ENCODE measurements around the gene TMEM147. TPM values are rescaled to one million over a fixed set of nuclear protein-coding genes. Genes with fewer than 3 reads are reported as not detected.

Gene TMEM147
- total and polyA plus RNA-seq, 10 of the 15 experiments (the other 5 are each of a cell fraction or from before 2014, with no cell fraction given), result 53.4 to 145 (median 79.3) TPM

DNA sequence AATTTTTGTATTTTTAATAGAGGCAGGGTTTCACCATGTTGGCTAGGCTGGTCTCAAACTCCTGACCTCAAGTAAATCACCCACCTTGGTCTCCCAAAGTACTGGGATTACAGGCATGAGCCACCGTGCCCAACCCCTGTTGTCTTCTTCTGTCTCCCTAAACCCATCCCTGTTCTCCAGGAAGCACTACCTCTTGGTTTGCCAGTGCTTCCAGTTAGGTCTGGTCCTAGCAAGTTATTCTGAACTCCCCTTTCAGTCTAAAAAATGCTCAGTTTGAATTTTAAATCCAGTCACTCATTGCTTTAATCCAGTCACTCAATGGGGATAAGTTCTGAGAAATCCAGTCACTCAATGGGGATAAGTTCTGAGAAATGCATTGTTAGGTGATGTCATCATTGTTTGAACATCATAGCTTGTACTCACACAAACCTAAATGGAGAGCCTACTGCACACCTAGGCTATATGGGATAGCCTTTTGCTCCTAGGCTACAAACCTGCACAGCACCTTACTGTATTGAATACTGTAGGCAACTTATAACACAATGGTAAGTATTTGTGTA lies 26.1 kb downstream of the TMEM147 start:
- Histone ChIP-seq H3K4me2 (ENCODE audit: control insufficient read depth, insufficient read depth) (no peak overlapping the region), H3K79me2 (ENCODE audit: control insufficient read depth, insufficient read depth, low read length) (no peaks in the 10 kb centered on the region), H3K9me3 (replicated peaks; ENCODE audit: control insufficient read depth, insufficient read depth, low read length) (peaks cover 4% of the 10 kb centered on the region; the same call in 2 of the 3 replicates), H3K4me3 (no peak overlapping the region), H3K27me3 (replicated peaks in 1 of 2; ENCODE audit: control insufficient read depth in 2 of 2, insufficient read depth in 2 of 2, low read length in 1 of 2) (peaks cover 2 to 4% of the 10 kb centered on the region in 2 experiments; a peak in 1 of 4 replicates), H3K9ac (ENCODE audit: control insufficient read depth, insufficient read depth, low read length) (no peak overlapping the region), H3K4me1 (ENCODE audit: control insufficient read depth, insufficient read depth, low read length) (no peaks in the 10 kb centered on the region), H3K27ac (ENCODE audit: control insufficient read depth, insufficient read depth) (no peak overlapping the region), H3K36me3 (ENCODE audit: control insufficient read depth in 2 of 2, insufficient read depth in 2 of 2, low read length in 1 of 2) (no peaks in the 10 kb centered on the region), H4K20me1 (ENCODE audit: control insufficient read depth, insufficient read depth) (no peaks in the 10 kb centered on the region), H2AFZ (ENCODE audit: control insufficient read depth, low read depth, low read length) (no peak overlapping the region)
- in situ Hi-C loops (cut with MboI) (no loop called here), intact Hi-C loops (cut with micrococcal nuclease; ENCODE audit: unreplicated experiment) (no loop called here)
- ATAC-seq, result no peak
- ChIA-PET SMC1A (ENCODE audit: uncharacterized antibody, unreplicated experiment) (no interaction called here), POLR2A (interaction anchor here (0.6 kb wide), 1 partner anchor 8 kb away, joined by 3 read pairs; the partner anchor contains the start of gene ATP4A), CTCF (no interaction called here), RAD21 (ENCODE audit: unreplicated experiment) (interaction anchor here (0.6 kb wide), 1 partner anchor 282 kb away, joined by 3 read pairs; no protein-coding TSS in a partner anchor)
- BruUV-seq (replicated peaks), result no TSS peak
- WGBS (ENCODE audit: insufficient coverage, insufficient replicate concordance, low lambda C conversion rate, missing lambda C conversion rate), result 13% methylated on average over 1 of the region's 1 CpG
- no peak for FAIRE-seq
- no peak for DNase-seq (ENCODE audit: low read depth, low spot score)
- no peak for TF ChIP-seq FOS (IDR thresholded peaks at IDR 0.05; ENCODE audit: borderline replicate concordance, extremely low read depth, insufficient read length)
- TF ChIP-seq ZNF217 (IDR thresholded peaks at IDR 0.05), result no peak
- TF ChIP-seq IKZF2 (IDR thresholded peaks at IDR 0.05), result no peak
- TF ChIP-seq BRCA1 (IDR thresholded peaks at IDR 0.05; ENCODE audit: low read depth, low read length), result no peak
- no peak for TF ChIP-seq ETV6 (conservative IDR thresholded peaks at IDR 0.05 in 1 of 2, IDR thresholded peaks at IDR 0.05 in 1 of 2; ENCODE audit: borderline replicate concordance in 1 of 2, low read depth in 1 of 2)
- TF ChIP-seq RFX5 (IDR thresholded peaks at IDR 0.05; ENCODE audit: low read depth, low read length), result no peak
- TF ChIP-seq HCFC1 (IDR thresholded peaks at IDR 0.05; ENCODE audit: low read length), result no peak
- TF ChIP-seq KLF5 (IDR thresholded peaks at IDR 0.05; ENCODE audit: partially characterized antibody), result no peak
- TF ChIP-seq FOXM1 (IDR thresholded peaks at IDR 0.05; ENCODE audit: low read depth, low read length), result no peak
- TF ChIP-seq RB1 (IDR thresholded peaks at IDR 0.05; ENCODE audit: borderline replicate concordance), result no peak
- TF ChIP-seq SIX5 (IDR thresholded peaks at IDR 0.05; ENCODE audit: low read depth, low read length, severe bottlenecking), result no peak
- TF ChIP-seq, protein P1, sequence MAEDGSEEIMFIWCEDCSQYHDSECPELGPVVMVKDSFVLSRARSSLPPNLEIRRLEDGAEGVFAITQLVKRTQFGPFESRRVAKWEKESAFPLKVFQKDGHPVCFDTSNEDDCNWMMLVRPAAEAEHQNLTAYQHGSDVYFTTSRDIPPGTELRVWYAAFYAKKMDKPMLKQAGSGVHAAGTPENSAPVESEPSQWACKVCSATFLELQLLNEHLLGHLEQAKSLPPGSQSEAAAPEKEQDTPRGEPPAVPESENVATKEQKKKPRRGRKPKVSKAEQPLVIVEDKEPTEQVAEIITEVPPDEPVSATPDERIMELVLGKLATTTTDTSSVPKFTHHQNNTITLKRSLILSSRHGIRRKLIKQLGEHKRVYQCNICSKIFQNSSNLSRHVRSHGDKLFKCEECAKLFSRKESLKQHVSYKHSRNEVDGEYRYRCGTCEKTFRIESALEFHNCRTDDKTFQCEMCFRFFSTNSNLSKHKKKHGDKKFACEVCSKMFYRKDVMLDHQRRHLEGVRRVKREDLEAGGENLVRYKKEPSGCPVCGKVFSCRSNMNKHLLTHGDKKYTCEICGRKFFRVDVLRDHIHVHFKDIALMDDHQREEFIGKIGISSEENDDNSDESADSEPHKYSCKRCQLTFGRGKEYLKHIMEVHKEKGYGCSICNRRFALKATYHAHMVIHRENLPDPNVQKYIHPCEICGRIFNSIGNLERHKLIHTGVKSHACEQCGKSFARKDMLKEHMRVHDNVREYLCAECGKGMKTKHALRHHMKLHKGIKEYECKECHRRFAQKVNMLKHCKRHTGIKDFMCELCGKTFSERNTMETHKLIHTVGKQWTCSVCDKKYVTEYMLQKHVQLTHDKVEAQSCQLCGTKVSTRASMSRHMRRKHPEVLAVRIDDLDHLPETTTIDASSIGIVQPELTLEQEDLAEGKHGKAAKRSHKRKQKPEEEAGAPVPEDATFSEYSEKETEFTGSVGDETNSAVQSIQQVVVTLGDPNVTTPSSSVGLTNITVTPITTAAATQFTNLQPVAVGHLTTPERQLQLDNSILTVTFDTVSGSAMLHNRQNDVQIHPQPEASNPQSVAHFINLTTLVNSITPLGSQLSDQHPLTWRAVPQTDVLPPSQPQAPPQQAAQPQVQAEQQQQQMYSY (CRISPR knock-in tag; IDR thresholded peaks at IDR 0.05), result no peak
- TF ChIP-seq NFIC (IDR thresholded peaks at IDR 0.05; ENCODE audit: low read depth, low read length), result no peak
- TF ChIP-seq, protein P2, sequence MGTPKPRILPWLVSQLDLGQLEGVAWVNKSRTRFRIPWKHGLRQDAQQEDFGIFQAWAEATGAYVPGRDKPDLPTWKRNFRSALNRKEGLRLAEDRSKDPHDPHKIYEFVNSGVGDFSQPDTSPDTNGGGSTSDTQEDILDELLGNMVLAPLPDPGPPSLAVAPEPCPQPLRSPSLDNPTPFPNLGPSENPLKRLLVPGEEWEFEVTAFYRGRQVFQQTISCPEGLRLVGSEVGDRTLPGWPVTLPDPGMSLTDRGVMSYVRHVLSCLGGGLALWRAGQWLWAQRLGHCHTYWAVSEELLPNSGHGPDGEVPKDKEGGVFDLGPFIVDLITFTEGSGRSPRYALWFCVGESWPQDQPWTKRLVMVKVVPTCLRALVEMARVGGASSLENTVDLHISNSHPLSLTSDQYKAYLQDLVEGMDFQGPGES (IDR thresholded peaks at IDR 0.05), result no peak
- TF ChIP-seq, protein P3, sequence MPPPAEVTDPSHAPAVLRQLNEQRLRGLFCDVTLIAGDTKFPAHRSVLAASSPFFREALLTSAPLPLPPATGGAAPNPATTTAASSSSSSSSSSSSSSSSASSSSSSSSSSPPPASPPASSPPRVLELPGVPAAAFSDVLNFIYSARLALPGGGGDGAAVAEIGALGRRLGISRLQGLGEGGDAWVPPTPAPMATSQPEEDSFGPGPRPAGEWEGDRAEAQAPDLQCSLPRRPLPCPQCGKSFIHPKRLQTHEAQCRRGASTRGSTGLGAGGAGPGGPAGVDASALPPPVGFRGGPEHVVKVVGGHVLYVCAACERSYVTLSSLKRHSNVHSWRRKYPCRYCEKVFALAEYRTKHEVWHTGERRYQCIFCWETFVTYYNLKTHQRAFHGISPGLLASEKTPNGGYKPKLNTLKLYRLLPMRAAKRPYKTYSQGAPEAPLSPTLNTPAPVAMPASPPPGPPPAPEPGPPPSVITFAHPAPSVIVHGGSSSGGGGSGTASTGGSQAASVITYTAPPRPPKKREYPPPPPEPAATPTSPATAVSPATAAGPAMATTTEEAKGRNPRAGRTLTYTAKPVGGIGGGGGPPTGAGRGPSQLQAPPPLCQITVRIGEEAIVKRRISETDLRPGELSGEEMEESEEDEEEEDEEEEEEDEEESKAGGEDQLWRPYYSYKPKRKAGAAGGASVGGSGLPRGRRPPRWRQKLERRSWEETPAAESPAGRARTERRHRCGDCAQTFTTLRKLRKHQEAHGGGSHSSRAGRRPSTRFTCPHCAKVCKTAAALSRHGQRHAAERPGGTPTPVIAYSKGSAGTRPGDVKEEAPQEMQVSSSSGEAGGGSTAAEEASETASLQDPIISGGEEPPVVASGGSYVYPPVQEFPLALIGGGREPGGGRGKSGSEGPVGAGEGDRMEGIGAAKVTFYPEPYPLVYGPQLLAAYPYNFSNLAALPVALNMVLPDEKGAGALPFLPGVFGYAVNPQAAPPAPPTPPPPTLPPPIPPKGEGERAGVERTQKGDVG (CRISPR knock-in tag; IDR thresholded peaks at IDR 0.05), result no peak

All from GM12878 (cell line).